GM10266 (cell line): ENCODE results near the gene CBFA2T3.

Experiments
- DNase-seq: peaks from one replicate; pipeline ENCODE4 v3.0.0; 2012; ENCODE audit errors: extremely low spot score
- TF ChIP-seq, protein P1 (sequence below): IDR thresholded peaks from 2 replicates; pipeline ENCODE4 v1.5.1; 2012; ENCODE audit warnings: mild to moderate bottlenecking, low read depth; ENCODE audit not compliant: control insufficient read depth, insufficient read depth; ENCODE audit errors: missing control alignments

Gene CBFA2T3

DNA sequence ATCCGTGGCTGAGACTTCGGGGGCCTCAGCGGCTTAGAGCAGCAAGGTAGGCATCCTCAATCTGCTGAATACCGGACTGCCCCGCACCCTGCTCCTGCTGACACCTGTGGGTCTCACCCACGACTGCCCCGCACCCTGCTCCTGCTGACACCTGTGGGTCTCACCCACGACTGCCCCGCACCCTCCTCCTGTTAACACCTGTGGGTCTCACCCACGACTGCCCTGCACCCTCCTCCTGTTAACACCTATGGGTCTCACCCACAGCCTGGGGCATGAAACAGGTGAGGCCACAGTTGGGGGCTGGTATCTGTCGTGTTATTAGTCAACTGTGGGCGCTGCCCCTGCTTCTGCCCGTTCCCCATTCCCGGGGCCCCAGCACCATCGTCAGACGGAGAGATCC, 74.3 kb downstream of the CBFA2T3 start:
- no peak for DNase-seq
- TF ChIP-seq, protein P1, sequence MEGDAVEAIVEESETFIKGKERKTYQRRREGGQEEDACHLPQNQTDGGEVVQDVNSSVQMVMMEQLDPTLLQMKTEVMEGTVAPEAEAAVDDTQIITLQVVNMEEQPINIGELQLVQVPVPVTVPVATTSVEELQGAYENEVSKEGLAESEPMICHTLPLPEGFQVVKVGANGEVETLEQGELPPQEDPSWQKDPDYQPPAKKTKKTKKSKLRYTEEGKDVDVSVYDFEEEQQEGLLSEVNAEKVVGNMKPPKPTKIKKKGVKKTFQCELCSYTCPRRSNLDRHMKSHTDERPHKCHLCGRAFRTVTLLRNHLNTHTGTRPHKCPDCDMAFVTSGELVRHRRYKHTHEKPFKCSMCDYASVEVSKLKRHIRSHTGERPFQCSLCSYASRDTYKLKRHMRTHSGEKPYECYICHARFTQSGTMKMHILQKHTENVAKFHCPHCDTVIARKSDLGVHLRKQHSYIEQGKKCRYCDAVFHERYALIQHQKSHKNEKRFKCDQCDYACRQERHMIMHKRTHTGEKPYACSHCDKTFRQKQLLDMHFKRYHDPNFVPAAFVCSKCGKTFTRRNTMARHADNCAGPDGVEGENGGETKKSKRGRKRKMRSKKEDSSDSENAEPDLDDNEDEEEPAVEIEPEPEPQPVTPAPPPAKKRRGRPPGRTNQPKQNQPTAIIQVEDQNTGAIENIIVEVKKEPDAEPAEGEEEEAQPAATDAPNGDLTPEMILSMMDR = no peak

DNA sequence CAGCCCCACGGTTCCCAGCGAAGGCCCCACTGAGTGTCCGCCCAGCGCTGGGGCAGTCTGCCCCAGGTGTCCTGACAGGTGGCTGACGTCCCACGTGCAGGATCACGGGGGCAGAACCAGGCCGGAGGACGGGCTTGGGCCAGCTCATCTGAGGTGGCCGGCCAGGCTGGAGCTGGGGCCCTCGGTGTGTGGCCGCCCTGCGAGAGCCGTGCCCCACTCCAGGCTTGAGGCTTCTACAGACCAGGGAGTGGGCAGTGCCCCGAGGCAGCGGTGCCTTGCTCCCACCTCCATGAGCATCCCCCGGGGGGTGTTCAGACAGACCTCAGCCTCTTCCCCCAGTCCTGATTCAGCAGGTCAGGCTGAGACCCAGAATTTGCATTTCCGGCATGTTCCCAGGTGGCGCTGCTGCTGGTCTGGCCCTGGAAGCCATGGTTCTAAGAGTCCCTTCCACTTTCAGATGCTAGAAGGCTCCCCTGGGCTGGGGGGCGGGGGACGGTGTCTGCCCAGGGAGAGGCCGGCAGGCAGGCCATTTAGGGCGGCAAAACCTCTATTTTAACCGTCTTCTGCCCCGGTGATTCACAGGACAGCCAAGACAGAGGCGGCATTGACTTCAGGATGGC, 75.2 kb downstream of the CBFA2T3 start:
- DNase-seq = no peak
- TF ChIP-seq, protein P1 = no peak

DNA sequence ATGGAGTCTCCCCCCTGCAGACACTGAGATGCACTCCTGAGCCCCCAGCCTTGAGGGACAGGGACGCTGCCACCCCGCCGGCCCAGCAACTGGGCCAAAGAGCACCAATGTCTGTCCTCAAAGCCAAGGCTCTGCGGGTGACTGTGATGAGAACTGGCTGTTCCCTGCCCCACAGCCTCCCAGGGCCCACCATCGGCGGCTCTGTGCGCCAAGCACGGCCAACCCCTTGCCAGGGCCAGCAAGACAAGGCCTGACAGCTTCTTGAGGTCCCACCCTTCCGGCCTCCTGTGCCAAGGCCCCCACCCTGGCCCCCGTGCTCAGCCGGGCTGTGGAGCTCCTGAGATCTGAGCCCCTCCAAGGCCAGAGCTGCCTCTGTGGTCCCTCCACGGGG, 76.3 kb downstream of the CBFA2T3 start:
- no peak for DNase-seq

DNA sequence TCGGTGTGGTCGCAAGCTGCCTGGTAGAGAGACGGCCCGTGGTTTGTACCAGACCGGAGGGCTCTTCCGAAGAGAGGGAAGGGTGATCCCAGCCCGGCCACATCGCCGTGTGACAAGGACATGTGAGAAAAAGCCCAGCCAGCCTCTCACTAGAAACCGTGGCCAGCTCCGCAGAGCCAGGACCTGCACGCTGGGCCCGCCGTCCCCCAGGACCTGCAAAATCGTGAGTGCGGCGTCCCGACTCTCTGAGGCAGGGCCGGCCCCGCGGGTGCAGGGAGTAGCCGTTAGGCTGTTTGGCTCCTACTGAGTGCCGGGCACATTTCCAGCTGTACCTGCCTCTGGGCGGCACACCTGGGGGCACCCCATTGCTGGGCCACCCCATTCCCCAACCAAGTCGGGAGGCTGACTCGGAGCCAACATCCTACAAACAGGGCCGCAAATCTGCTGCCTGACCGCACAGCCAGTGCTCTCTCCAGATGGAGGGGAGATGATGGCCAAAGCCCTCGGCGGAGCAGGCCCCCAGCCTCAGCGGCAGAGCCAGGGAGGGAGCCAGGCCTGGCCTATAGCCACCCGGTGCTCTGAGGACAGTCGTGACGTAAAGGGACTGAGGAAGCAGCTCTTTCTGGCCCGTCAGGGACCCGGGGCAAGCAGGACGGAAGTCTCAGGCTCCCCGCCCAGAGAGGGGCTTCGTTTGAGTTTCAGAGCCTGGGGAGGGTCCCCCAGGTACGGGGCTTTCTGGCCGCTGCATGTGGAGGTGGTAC, 76.9 kb downstream of the CBFA2T3 start:
- TF ChIP-seq, protein P1 = no peak
- DNase-seq = no peak

More for the DNA sequence above, 76.3 kb downstream of the CBFA2T3 start:
- TF ChIP-seq, protein P1 = no peak

DNA sequence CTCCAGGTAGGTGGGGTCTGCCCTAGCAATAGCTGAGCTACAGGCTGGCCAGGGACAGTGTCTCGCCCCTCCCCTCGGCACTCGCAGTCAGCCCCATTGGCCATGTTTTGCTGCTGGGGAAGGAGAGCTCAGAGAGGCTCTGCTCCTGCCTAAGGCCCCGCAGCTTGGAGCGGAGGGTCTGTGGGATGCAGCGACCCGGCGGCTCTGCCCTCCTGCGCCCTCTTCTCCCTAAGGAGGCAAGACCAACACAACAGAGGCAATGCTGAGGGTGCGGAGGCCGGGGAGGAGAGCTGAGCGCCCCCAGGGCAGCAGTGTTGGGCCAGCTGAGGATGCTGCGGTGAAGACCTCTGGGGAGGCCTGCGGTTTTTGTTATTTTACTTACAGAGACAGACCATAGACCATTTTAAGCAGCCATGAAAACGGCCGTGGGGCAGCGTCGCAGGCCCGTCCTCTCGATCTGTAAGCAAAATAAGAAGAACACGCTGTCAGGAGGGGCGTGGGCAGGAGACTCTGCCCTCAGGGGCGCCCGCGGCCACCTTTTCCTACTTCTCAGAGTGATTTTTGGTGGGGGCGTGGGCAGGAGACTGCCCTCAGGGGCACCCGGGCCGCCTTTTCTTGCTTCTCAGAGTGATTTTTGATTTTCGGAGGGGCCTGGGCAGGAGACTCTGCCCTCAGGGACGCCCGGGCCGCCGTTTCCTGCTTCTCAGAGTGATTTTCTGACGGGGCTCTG, 79.1 kb downstream of the CBFA2T3 start:
- no peak for DNase-seq
- TF ChIP-seq, protein P1 = no peak

DNA sequence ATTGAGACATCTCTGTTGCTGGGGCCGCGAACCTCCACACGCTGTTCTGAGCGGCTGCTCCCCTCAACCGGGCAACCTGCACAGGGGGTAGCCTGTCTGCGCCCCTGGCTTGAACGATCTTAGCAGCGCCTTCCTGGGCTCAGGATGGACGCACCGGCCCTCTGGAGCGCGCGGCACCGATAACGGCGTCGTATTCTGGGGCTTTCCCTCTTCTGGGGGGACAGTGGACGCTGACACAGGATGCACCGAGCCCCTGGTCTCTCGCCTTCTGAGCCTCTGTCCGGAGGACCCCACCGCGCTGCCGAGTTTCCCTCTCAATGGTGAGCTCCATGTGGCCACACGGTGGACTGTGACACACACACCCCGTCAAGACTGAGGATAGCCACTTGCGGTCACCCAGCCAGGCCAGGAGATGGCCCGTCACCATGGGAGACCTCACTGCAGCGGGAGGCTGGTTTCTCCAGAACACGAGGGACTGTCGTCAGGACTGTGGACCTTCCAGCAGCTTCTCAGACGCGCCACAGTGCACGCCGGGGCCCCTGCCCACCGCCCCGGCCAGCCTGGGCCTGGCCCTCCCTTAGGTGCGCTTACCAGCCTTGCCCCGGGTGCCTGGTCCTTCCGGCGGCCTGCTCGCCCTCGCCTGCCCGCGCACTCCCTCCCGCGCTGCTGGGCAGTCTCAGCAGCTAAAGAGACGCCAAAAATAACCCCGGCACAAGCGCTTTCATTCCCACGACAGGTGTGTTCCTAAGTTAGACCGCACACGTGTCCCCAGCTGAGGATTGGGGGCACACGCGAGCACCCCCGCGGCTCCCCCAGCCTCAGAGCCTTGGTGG, 80.6 kb downstream of the CBFA2T3 start:
- TF ChIP-seq, protein P1 = no peak
- DNase-seq = no peak
